ENCODE measurements around the gene BRICD5. TPM values are rescaled to one million over a fixed set of nuclear protein-coding genes. Genes with fewer than 3 reads are reported as not detected.

Gene BRICD5
- total RNA-seq, 1 experiment from 2014 or later: 18.6 TPM

GRCh38 chr16:2195322-2196161 is 15.1 kb downstream of the BRICD5 start:
- intact Hi-C loops (cut with micrococcal nuclease; ENCODE audit: unreplicated experiment): no loop called here
- POLR2A ChIA-PET (ENCODE audit: low non-redundant PET): no interaction called here
- no peaks in the 10 kb centered on the region for H3K9me3 ChIP-seq (ENCODE audit: low read depth, low read length, poor library complexity, severe bottlenecking)
- peaks cover 7% of the 10 kb centered on the region for H3K4me1 ChIP-seq (ENCODE audit: insufficient read depth, low read length, poor library complexity, severe bottlenecking)
- no peaks in the 10 kb centered on the region for H3K36me3 ChIP-seq (ENCODE audit: insufficient read depth, low read length, poor library complexity, severe bottlenecking)
- H3K4me3 ChIP-seq (ENCODE audit: low read depth, low read length, poor library complexity, severe bottlenecking): peak overlapping the region; percentile 53
- DNase-seq (ENCODE audit: low spot score): no peak
- peaks cover 26% of the 10 kb centered on the region for H3K27me3 ChIP-seq (replicated peaks; ENCODE audit: insufficient read depth, low read depth, low read length, poor library complexity)
- TF ChIP-seq CTCF (conservative IDR thresholded peaks at IDR 0.05; ENCODE audit: low read depth, low read length) (no peak), EZH2 (IDR thresholded peaks at IDR 0.05; ENCODE audit: borderline replicate concordance, low read depth, low read length, poor library complexity, severe bottlenecking) (no peak)
- BruUV-seq (replicated peaks): no TSS peak
- CTCF ChIA-PET: interaction anchor here (0.6 kb wide), 1 partner anchor 169 kb away, joined by 3 read pairs; the partner anchor contains the start of gene NHERF2
- no peak overlapping the region for H3K27ac ChIP-seq (ENCODE audit: low read depth, low read length, poor library complexity, severe bottlenecking)

GRCh38 chr16:2194852-2195321 is 15.8 kb downstream of the BRICD5 start:
- no TSS peak for BruUV-seq (replicated peaks)
- no peak overlapping the region for H3K4me3 ChIP-seq (ENCODE audit: low read depth, low read length, poor library complexity, severe bottlenecking)
- ChIA-PET CTCF (interaction anchor here (0.6 to 1.1 kb wide), 2 partner anchors 13 to 168 kb away, joined by 3 read pairs; partner anchors contain the start of gene NHERF2), POLR2A (ENCODE audit: low non-redundant PET) (interaction anchor here (0.5 kb wide), 2 partner anchors 46 to 318 kb away, joined by 4 read pairs; no protein-coding TSS in a partner anchor)
- peaks cover 7% of the 10 kb centered on the region for H3K4me1 ChIP-seq (ENCODE audit: insufficient read depth, low read length, poor library complexity, severe bottlenecking)
- no peaks in the 10 kb centered on the region for H3K9me3 ChIP-seq (ENCODE audit: low read depth, low read length, poor library complexity, severe bottlenecking)
- no peak overlapping the region for H3K27ac ChIP-seq (ENCODE audit: low read depth, low read length, poor library complexity, severe bottlenecking)
- no peaks in the 10 kb centered on the region for H3K36me3 ChIP-seq (ENCODE audit: insufficient read depth, low read length, poor library complexity, severe bottlenecking)
- intact Hi-C loops (cut with micrococcal nuclease; ENCODE audit: unreplicated experiment): no loop called here
- DNase-seq (ENCODE audit: low spot score): peak; percentile 48
- TF ChIP-seq EZH2 (IDR thresholded peaks at IDR 0.05; ENCODE audit: borderline replicate concordance, low read depth, low read length, poor library complexity, severe bottlenecking) (no peak), CTCF (conservative IDR thresholded peaks at IDR 0.05; ENCODE audit: low read depth, low read length) (peak; percentile 38; the same call in 1 of the 2 replicates)
- H3K27me3 ChIP-seq (replicated peaks; ENCODE audit: insufficient read depth, low read depth, low read length, poor library complexity): peaks cover 26% of the 10 kb centered on the region

GRCh38 chr16:2194166-2194834 is 16.4 kb downstream of the BRICD5 start:
- no TSS peak for BruUV-seq (replicated peaks)
- Histone ChIP-seq H3K27me3 (replicated peaks; ENCODE audit: insufficient read depth, low read depth, low read length, poor library complexity) (peaks cover 26% of the 10 kb centered on the region), H3K27ac (ENCODE audit: low read depth, low read length, poor library complexity, severe bottlenecking) (no peak overlapping the region), H3K4me3 (ENCODE audit: low read depth, low read length, poor library complexity, severe bottlenecking) (no peak overlapping the region), H3K9me3 (ENCODE audit: low read depth, low read length, poor library complexity, severe bottlenecking) (no peaks in the 10 kb centered on the region), H3K4me1 (ENCODE audit: insufficient read depth, low read length, poor library complexity, severe bottlenecking) (peaks cover 7% of the 10 kb centered on the region), H3K36me3 (ENCODE audit: insufficient read depth, low read length, poor library complexity, severe bottlenecking) (no peaks in the 10 kb centered on the region)
- ChIA-PET CTCF (interaction anchor here (1.1 kb wide), 1 partner anchor 12 kb away, joined by 3 read pairs; no protein-coding TSS in a partner anchor), POLR2A (ENCODE audit: low non-redundant PET) (interaction anchor here (0.5 kb wide), 2 partner anchors 47 to 318 kb away, joined by 4 read pairs; no protein-coding TSS in a partner anchor)
- intact Hi-C loops (cut with micrococcal nuclease; ENCODE audit: unreplicated experiment): no loop called here
- DNase-seq (ENCODE audit: low spot score): peak; percentile 71
- no peak for TF ChIP-seq EZH2 (IDR thresholded peaks at IDR 0.05; ENCODE audit: borderline replicate concordance, low read depth, low read length, poor library complexity, severe bottlenecking)
- no peak for TF ChIP-seq CTCF (conservative IDR thresholded peaks at IDR 0.05; ENCODE audit: low read depth, low read length)
